ENCODE data around the gene QRFPR.
"Not testable (repeated sequence)": the region's sequence is repeated elsewhere in the genome, so short reads cannot be mapped to it uniquely, and the experiment has no call there.

QRFPR gene

GRCh38 chr4:121380776-121381462, at the start of gene QRFPR:
TSS of gene QRFPR (minus strand) at chr4:121381018. CDS start at chr4:121380647, 371 bp downstream.
- H3K36me3 ChIP-seq (ENCODE audit: control insufficient read depth in 1 of 2, insufficient read depth in 2 of 2, low read length in 2 of 2), result no peaks in the 10 kb centered on the region
- peaks cover 0 to 12% of the 10 kb centered on the region in 2 donors for H3K4me1 ChIP-seq (ENCODE audit: control insufficient read depth in 1 of 2, insufficient read depth in 2 of 2, low read length in 2 of 2)
- H3K4me3 ChIP-seq (ENCODE audit: low read depth in 1 of 2, low read length in 2 of 2), result peak within 1 kb of the TSS; percentile 21 to 65
- peaks cover 31% of the 10 kb centered on the region for H3K27me3 ChIP-seq (ENCODE audit: low read depth, low read length)
- no peak within 1 kb of the TSS for H3K27ac ChIP-seq (ENCODE audit: low read length)
- H3K9me3 ChIP-seq (ENCODE audit: control insufficient read depth in 1 of 2, low read length in 2 of 2), result no peaks in the 10 kb centered on the region

- Histone ChIP-seq H3K27me3 (ENCODE audit: low read depth, low read length) (no peaks in the 10 kb centered on the region), H3K27ac (ENCODE audit: low read length) (no peak overlapping the region), H3K9me3 (ENCODE audit: control insufficient read depth in 1 of 2, low read length in 2 of 2) (no peaks in the 10 kb centered on the region), H3K4me1 (ENCODE audit: control insufficient read depth in 1 of 2, insufficient read depth in 2 of 2, low read length in 2 of 2) (no peaks in the 10 kb centered on the region), H3K4me3 (ENCODE audit: low read depth in 1 of 2, low read length in 2 of 2) (no peak overlapping the region), H3K36me3 (ENCODE audit: control insufficient read depth in 1 of 2, insufficient read depth in 2 of 2, low read length in 2 of 2) (no peaks in the 10 kb centered on the region)
Observed at GRCh38 chr4:121428721-121429120, 47.9 kb upstream of the QRFPR start.

- H3K9me3 ChIP-seq (ENCODE audit: control insufficient read depth in 1 of 2, low read length in 2 of 2), result no peaks in the 10 kb centered on the region
- H3K4me3 ChIP-seq (ENCODE audit: low read depth in 1 of 2, low read length in 2 of 2), result no peak overlapping the region
- H3K4me1 ChIP-seq (ENCODE audit: control insufficient read depth in 1 of 2, insufficient read depth in 2 of 2, low read length in 2 of 2), result no peaks in the 10 kb centered on the region
- H3K27me3 ChIP-seq (ENCODE audit: low read depth, low read length), result no peaks in the 10 kb centered on the region
- H3K27ac ChIP-seq (ENCODE audit: low read length), result no peak overlapping the region
- H3K36me3 ChIP-seq (ENCODE audit: control insufficient read depth in 1 of 2, insufficient read depth in 2 of 2, low read length in 2 of 2), result no peaks in the 10 kb centered on the region
Observed at GRCh38 chr4:121421594-121421993, 40.8 kb upstream of the QRFPR start.

DNA sequence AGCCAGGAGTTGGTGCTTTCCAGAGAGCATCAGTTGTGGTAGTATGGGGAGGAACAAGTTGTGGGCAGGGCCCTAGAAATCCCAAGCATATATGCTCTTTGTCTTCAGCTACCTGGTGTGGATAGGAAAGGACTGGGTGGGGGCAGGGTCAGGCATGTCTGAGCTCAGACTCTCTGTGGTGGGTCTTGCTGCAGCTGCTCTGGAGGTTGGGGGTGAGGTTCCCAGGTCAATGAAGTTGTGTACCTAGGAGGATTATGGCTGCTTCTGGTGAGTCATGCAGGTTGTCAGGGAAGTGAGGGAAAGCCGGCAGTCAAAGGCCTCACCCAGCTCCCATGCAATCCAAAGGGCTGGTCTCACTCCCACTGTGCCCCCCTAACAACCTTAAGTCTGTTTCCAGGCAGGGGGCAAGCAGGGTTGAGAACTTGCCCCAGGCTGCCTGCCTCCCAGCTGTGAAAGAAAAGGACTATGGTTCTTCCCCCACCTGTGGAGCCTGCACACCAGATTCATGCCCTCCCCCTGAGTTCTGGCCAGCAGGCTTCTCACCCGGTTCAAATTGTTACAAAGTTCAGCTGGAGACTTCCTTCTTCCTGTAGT, 30.4 kb upstream of the QRFPR start:
- no peaks in the 10 kb centered on the region for H3K4me1 ChIP-seq (ENCODE audit: control insufficient read depth in 1 of 2, insufficient read depth in 2 of 2, low read length in 2 of 2)

DNA sequence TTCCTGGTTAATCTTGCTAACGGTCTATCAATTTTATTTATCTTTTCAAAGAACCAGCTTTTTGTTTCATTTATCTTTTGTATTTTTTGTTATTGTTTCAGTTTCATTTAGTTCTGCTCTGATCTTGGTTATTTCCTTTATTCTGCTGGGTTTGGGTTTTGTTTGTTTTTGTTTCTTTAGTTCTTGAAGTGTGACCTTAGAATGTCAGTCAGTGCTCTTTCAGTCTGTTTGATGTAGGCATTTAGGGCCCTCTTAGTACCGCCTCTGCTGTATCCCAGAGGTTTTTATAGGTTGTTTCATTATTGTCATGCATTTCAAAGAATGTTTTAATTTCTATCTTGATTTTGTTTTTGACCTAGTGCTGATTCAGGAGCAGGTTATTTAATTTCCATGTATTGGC, 27.7 kb upstream of the QRFPR start:
- not testable (repeated sequence) for H3K36me3 ChIP-seq (ENCODE audit: control insufficient read depth in 1 of 2, insufficient read depth in 2 of 2, low read length in 2 of 2); H3K9me3 ChIP-seq (ENCODE audit: control insufficient read depth in 1 of 2, low read length in 2 of 2); H3K27ac ChIP-seq (ENCODE audit: low read length); H3K4me3 ChIP-seq (ENCODE audit: low read depth in 1 of 2, low read length in 2 of 2); H3K27me3 ChIP-seq (ENCODE audit: low read depth, low read length); H3K4me1 ChIP-seq (ENCODE audit: control insufficient read depth in 1 of 2, insufficient read depth in 2 of 2, low read length in 2 of 2)

More for the DNA sequence above, 30.4 kb upstream of the QRFPR start:
- no peaks in the 10 kb centered on the region for H3K36me3 ChIP-seq (ENCODE audit: control insufficient read depth in 1 of 2, insufficient read depth in 2 of 2, low read length in 2 of 2)
- H3K27me3 ChIP-seq (ENCODE audit: low read depth, low read length), result no peaks in the 10 kb centered on the region
- H3K4me3 ChIP-seq (ENCODE audit: low read depth in 1 of 2, low read length in 2 of 2), result no peak overlapping the region
- no peak overlapping the region for H3K27ac ChIP-seq (ENCODE audit: low read length)
- H3K9me3 ChIP-seq (ENCODE audit: control insufficient read depth in 1 of 2, low read length in 2 of 2), result peaks cover 0 to 4% of the 10 kb centered on the region in 2 donors

GRCh38 chr4:121400632-121401031, 19.8 kb upstream of the QRFPR start:
- no peaks in the 10 kb centered on the region for H3K27me3 ChIP-seq (ENCODE audit: low read depth, low read length)
- H3K27ac ChIP-seq (ENCODE audit: low read length), result no peak overlapping the region
- H3K4me3 ChIP-seq (ENCODE audit: low read depth in 1 of 2, low read length in 2 of 2), result no peak overlapping the region
- no peaks in the 10 kb centered on the region for H3K36me3 ChIP-seq (ENCODE audit: control insufficient read depth in 1 of 2, insufficient read depth in 2 of 2, low read length in 2 of 2)
- H3K9me3 ChIP-seq (ENCODE audit: control insufficient read depth in 1 of 2, low read length in 2 of 2), result no peaks in the 10 kb centered on the region
- H3K4me1 ChIP-seq (ENCODE audit: control insufficient read depth in 1 of 2, insufficient read depth in 2 of 2, low read length in 2 of 2), result peaks cover 0 to 7% of the 10 kb centered on the region in 2 donors

- H3K36me3 ChIP-seq (ENCODE audit: control insufficient read depth in 1 of 2, insufficient read depth in 2 of 2, low read length in 2 of 2), result no peaks in the 10 kb centered on the region
- H3K9me3 ChIP-seq (ENCODE audit: control insufficient read depth in 1 of 2, low read length in 2 of 2), result no peaks in the 10 kb centered on the region
- H3K4me1 ChIP-seq (ENCODE audit: control insufficient read depth in 1 of 2, insufficient read depth in 2 of 2, low read length in 2 of 2), result peaks cover 0 to 7% of the 10 kb centered on the region in 2 donors
- H3K27ac ChIP-seq (ENCODE audit: low read length), result no peak overlapping the region
- no peaks in the 10 kb centered on the region for H3K27me3 ChIP-seq (ENCODE audit: low read depth, low read length)
- no peak overlapping the region for H3K4me3 ChIP-seq (ENCODE audit: low read depth in 1 of 2, low read length in 2 of 2)
Observed at GRCh38 chr4:121397941-121398601, 17.3 kb upstream of the QRFPR start.

DNA sequence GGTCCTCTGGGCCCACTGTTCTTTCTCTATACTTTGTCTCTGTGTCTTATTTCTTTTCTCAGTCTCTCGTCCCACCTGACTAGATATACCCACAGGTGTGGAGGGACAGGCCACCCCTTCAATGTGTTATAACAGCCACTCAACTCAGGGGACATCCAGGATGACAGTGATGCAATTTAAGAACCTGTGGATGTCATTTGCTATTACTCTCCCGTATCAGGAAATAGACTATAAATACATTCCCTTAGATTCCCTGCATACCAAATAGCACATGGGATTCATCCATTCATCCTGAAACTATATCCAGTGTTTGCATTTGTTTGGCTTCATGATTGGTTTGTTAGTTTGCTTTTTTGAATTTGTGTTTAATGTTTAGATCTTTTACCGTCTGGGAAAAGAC, 16.6 kb upstream of the QRFPR start:
- H3K27ac ChIP-seq (ENCODE audit: low read length), result no peak overlapping the region
- no peaks in the 10 kb centered on the region for H3K27me3 ChIP-seq (ENCODE audit: low read depth, low read length)
- no peaks in the 10 kb centered on the region for H3K36me3 ChIP-seq (ENCODE audit: control insufficient read depth in 1 of 2, insufficient read depth in 2 of 2, low read length in 2 of 2)
- no peaks in the 10 kb centered on the region for H3K9me3 ChIP-seq (ENCODE audit: control insufficient read depth in 1 of 2, low read length in 2 of 2)
- peaks cover 0 to 7% of the 10 kb centered on the region in 2 donors for H3K4me1 ChIP-seq (ENCODE audit: control insufficient read depth in 1 of 2, insufficient read depth in 2 of 2, low read length in 2 of 2)
- H3K4me3 ChIP-seq (ENCODE audit: low read depth in 1 of 2, low read length in 2 of 2), result no peak overlapping the region

DNA sequence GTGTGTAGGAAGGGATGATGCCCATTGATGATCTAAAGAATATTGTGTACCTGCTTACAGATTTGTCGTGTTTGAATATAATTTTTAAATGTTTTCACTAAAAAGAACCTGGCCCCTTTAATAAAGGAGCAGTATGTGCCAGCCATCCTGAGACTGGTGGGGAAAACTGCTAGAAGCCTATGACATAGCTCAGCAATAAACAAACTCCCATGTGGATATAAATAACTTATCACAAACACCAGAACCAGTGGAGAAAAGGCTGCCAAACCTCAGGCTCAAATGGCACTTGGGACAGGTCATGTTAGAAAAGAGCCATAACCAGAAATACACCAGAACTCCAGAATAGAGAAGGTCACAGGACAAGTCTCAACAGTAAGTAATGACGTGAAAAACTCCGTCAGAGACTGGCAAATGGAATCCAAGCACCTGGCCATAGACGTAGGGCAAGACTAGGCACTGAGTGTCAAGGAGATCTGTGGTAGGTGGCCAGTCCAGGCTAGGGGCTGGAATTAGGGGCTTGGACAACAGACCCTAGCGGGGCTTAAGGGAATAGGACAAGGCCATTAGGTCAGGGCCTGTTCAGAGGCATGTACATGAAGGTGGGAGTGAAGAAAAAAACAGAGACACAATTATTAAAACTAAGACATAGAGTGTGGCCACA, 11.7 kb upstream of the QRFPR start:
- no peaks in the 10 kb centered on the region for H3K27me3 ChIP-seq (ENCODE audit: low read depth, low read length)
- H3K9me3 ChIP-seq (ENCODE audit: control insufficient read depth in 1 of 2, low read length in 2 of 2), result no peaks in the 10 kb centered on the region
- no peaks in the 10 kb centered on the region for H3K4me1 ChIP-seq (ENCODE audit: control insufficient read depth in 1 of 2, insufficient read depth in 2 of 2, low read length in 2 of 2)
- no peak overlapping the region for H3K27ac ChIP-seq (ENCODE audit: low read length)
- no peak overlapping the region for H3K4me3 ChIP-seq (ENCODE audit: low read depth in 1 of 2, low read length in 2 of 2)
- no peaks in the 10 kb centered on the region for H3K36me3 ChIP-seq (ENCODE audit: control insufficient read depth in 1 of 2, insufficient read depth in 2 of 2, low read length in 2 of 2)

DNA sequence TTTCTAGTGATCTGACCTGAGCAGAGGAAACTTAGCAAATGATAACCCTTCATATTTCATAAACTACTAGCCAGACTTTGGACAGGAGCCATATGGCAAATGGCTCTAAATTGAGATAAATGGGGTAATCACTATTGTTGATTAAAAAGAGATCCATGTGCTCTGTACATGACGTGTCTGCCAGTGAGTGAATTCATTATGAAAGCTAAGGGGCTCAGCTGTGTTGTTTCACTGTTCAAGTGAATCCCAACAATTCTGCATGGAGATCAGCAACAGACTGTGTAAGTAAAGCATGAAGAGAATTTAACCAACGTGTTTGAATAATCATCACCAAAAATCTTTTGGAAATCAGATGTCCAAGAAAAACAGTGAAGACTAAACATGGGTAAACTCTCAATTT, 9.5 kb upstream of the QRFPR start:
- no peaks in the 10 kb centered on the region for H3K9me3 ChIP-seq (ENCODE audit: control insufficient read depth in 1 of 2, low read length in 2 of 2)
- H3K27ac ChIP-seq (ENCODE audit: low read length), result no peak overlapping the region
- no peak overlapping the region for H3K4me3 ChIP-seq (ENCODE audit: low read depth in 1 of 2, low read length in 2 of 2)
- H3K27me3 ChIP-seq (ENCODE audit: low read depth, low read length), result no peaks in the 10 kb centered on the region
- no peaks in the 10 kb centered on the region for H3K36me3 ChIP-seq (ENCODE audit: control insufficient read depth in 1 of 2, insufficient read depth in 2 of 2, low read length in 2 of 2)
- no peaks in the 10 kb centered on the region for H3K4me1 ChIP-seq (ENCODE audit: control insufficient read depth in 1 of 2, insufficient read depth in 2 of 2, low read length in 2 of 2)

GRCh38 chr4:121379276-121379675, 1.5 kb downstream of the QRFPR start:
- Histone ChIP-seq H3K27ac (ENCODE audit: low read length) (no peak overlapping the region), H3K27me3 (ENCODE audit: low read depth, low read length) (peaks cover 28% of the 10 kb centered on the region), H3K4me3 (ENCODE audit: low read depth in 1 of 2, low read length in 2 of 2) (no peak overlapping the region), H3K36me3 (ENCODE audit: control insufficient read depth in 1 of 2, insufficient read depth in 2 of 2, low read length in 2 of 2) (no peaks in the 10 kb centered on the region), H3K4me1 (ENCODE audit: control insufficient read depth in 1 of 2, insufficient read depth in 2 of 2, low read length in 2 of 2) (peaks cover 0 to 12% of the 10 kb centered on the region in 2 donors), H3K9me3 (ENCODE audit: control insufficient read depth in 1 of 2, low read length in 2 of 2) (no peaks in the 10 kb centered on the region)
